ENCODE data around the gene PSRC1. TPM values are rescaled to one million over a fixed set of nuclear protein-coding genes. Genes with fewer than 3 reads are reported as not detected.

Gene PSRC1
- total and polyA plus RNA-seq, 2 donors (not counting 3 experiments of a cell fraction or from before 2014, with no cell fraction given) = 25.0 to 29.3 TPM

- POLR2A ChIA-PET = no interaction called here
- no peaks in the 10 kb centered on the region for H3K79me2 ChIP-seq (ENCODE audit: control insufficient read depth, insufficient read depth, low read length)
- no peak overlapping the region for H3K9ac ChIP-seq (replicated peaks; ENCODE audit: extremely low read depth, insufficient read depth, low read length)
- no peaks in the 10 kb centered on the region for H3K9me1 ChIP-seq (replicated peaks; ENCODE audit: control insufficient read depth, extremely low read depth, insufficient read depth, low read length)
- FAIRE-seq (no peak), DNase-seq (ENCODE audit: low read depth, low spot score) (no peak)
- no peaks in the 10 kb centered on the region for H3K9me3 ChIP-seq (replicated peaks; ENCODE audit: control insufficient read depth, insufficient read depth, low read length)
- H3K36me3 ChIP-seq (ENCODE audit: control insufficient read depth in 2 of 2, extremely low read depth in 1 of 2, insufficient read depth in 2 of 2, low read length in 2 of 2) = no peaks in the 10 kb centered on the region
- TF ChIP-seq EZH2 (IDR thresholded peaks at IDR 0.05; ENCODE audit: borderline replicate concordance, low read depth, low read length, severe bottlenecking) (no peak), FOS (IDR thresholded peaks at IDR 0.05; ENCODE audit: borderline replicate concordance, insufficient read depth, low read length) (no peak), POLR2AphosphoS5 (IDR thresholded peaks at IDR 0.05; ENCODE audit: insufficient read depth, low read depth, low read length) (no peak), POLR2A (IDR thresholded peaks at IDR 0.05; ENCODE audit: low read depth, low read length) (no peak), JUN (IDR thresholded peaks at IDR 0.05; ENCODE audit: borderline replicate concordance, insufficient read depth, insufficient read length, low read depth) (no peak), CTCF (IDR thresholded peaks at IDR 0.05; ENCODE audit: extremely low read depth in 1 of 2, insufficient read depth in 1 of 2, low read depth in 1 of 2, low read length in 2 of 2) (no peak), GATA2 (IDR thresholded peaks at IDR 0.05; ENCODE audit: insufficient read depth, insufficient read length, low read depth, low read length) (no peak)
- CTCF ChIA-PET = interaction anchor here (1.0 to 5.5 kb wide), 4 partner anchors 11 to 267 kb away, joined by 3 to 124 read pairs (median 22); partner anchors contain the start of gene SORT1
- BruUV-seq (replicated peaks) = no TSS peak
- H2AFZ ChIP-seq (ENCODE audit: low read depth, low read length) = no peak overlapping the region
- H3K27ac ChIP-seq (ENCODE audit: insufficient read depth, low read depth, low read length) = no peak overlapping the region
- H3K4me2 ChIP-seq (ENCODE audit: insufficient read depth, low read length) = no peak overlapping the region
- intact Hi-C loops (cut with micrococcal nuclease) (no loop called here), dilution Hi-C loops (cut with MboI; ENCODE audit: extremely low pct_ligation_motif_present, low sequenced_read_pairs) (no loop called here)
- no peak overlapping the region for H3K4me3 ChIP-seq (replicated peaks in 1 of 3; ENCODE audit: insufficient read depth in 1 of 3, low read depth in 1 of 3, low read length in 3 of 3)
- no peaks in the 10 kb centered on the region for H3K27me3 ChIP-seq (ENCODE audit: control insufficient read depth in 2 of 2, insufficient read depth in 2 of 2, low read length in 2 of 2)
- H4K20me1 ChIP-seq (replicated peaks; ENCODE audit: control insufficient read depth, extremely low read depth, insufficient read depth, low read length) = no peaks in the 10 kb centered on the region
- H3K4me1 ChIP-seq (ENCODE audit: control insufficient read depth, extremely low read depth, insufficient read depth, low read length) = no peaks in the 10 kb centered on the region
Measured at GRCh38 chr1:109265741-109266330, 17.1 kb downstream of the PSRC1 start.

Measured in endothelial cell of umbilical vein (primary cell).